ENCODE results near the gene MTERF2.

MTERF2 gene

DNA sequence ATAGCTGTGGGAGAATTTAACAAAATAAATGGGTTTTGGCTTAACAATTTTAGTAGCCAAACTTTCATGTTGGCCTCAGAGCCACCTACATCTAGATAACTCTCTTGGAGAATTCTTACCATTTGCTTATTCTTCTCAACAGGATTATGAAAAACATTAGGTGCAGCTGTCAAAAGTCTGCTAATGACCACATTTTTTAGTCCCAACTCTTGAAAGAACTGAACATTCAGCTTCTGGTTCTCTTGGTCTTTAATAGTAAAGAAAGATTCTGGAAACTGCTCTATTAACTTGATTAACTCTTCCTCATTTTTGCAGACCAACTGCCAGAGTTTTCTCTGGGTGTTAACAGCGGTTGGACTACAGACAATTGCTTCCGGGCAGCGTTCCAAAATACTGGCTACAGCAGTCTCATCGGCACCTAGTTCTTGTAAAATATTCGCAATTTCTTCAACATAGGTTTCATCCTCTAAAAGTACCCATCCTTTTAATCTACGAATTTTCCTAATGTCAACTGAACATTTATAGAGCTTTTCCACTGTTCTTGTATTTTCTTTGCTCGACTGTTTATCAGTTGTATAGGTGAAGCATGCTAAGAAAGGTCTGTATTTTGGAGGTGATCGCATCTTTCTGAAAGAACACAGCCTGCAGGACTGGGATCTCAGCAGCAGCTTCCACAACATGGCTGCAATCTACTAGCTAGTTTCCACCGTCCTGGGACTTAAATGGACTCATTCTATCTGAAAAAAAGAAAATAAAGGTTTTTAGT is 8.7 kb downstream of the MTERF2 start:
- TF ChIP-seq, protein P1, sequence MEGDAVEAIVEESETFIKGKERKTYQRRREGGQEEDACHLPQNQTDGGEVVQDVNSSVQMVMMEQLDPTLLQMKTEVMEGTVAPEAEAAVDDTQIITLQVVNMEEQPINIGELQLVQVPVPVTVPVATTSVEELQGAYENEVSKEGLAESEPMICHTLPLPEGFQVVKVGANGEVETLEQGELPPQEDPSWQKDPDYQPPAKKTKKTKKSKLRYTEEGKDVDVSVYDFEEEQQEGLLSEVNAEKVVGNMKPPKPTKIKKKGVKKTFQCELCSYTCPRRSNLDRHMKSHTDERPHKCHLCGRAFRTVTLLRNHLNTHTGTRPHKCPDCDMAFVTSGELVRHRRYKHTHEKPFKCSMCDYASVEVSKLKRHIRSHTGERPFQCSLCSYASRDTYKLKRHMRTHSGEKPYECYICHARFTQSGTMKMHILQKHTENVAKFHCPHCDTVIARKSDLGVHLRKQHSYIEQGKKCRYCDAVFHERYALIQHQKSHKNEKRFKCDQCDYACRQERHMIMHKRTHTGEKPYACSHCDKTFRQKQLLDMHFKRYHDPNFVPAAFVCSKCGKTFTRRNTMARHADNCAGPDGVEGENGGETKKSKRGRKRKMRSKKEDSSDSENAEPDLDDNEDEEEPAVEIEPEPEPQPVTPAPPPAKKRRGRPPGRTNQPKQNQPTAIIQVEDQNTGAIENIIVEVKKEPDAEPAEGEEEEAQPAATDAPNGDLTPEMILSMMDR (IDR thresholded peaks at IDR 0.05; ENCODE audit: insufficient read depth, low read depth, low read length, missing control alignments) = no peak
- H3K4me3 ChIP-seq (ENCODE audit: low read length) = no peak overlapping the region
- DNase-seq (ENCODE audit: low read depth) = no peak

DNA sequence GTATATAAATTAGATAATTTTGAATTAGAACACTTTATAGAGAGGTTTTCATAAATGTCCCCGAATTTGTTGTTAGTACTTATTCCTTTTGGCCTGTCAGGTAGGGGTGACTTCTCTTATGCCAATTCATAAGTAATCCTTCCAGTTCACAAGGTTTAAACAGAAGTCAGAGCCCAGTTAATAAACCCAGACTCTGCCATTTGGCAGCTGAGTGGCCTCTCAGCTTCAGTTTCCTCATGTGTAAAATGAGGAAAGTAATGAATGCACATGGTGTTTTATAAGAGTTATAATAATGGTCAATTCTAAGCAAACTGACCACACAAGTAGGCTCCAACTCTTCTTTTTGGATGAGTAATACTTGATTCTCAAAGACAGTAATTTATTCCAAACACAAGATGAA is 10.3 kb downstream of the MTERF2 start:
- H3K4me3 ChIP-seq (ENCODE audit: low read length) = no peak overlapping the region
- DNase-seq (ENCODE audit: low read depth) = no peak
- TF ChIP-seq, protein P1 (IDR thresholded peaks at IDR 0.05; ENCODE audit: insufficient read depth, low read depth, low read length, missing control alignments) = no peak

DNA sequence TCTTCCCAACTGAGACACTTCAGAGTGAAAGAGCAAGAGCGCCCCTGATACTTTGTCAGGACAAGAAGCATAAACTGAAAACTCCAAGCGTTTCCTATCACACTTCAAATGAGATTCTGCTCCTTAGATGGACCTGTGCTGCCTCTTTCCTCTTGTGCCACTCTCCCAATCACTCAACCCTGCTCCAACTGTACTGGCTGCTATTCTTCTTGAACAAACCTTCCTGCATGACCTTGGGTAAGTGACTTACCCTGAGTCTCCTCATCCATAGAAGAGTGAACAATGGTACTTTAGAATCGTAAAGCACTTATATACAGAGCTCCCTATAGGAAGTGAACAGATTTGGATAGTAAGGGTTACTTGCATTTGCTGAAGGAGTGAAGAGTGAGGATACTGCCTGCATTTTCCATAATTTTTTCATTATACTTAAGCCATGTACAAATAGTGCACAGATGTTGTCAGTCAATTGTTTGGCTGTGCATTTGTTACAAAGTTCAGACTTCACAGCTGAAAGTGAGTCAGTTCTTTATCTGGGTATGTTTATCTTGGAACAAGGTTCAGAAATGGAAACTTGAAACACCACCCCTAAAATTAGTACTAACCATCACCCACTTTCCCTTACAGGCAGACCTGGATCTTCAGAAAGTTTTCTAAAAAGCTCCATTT is 10.8 kb downstream of the MTERF2 start:
- no peak for DNase-seq (ENCODE audit: low read depth)
- TF ChIP-seq, protein P1 (IDR thresholded peaks at IDR 0.05; ENCODE audit: insufficient read depth, low read depth, low read length, missing control alignments) = no peak
- H3K4me3 ChIP-seq (ENCODE audit: low read length) = no peak overlapping the region

DNA sequence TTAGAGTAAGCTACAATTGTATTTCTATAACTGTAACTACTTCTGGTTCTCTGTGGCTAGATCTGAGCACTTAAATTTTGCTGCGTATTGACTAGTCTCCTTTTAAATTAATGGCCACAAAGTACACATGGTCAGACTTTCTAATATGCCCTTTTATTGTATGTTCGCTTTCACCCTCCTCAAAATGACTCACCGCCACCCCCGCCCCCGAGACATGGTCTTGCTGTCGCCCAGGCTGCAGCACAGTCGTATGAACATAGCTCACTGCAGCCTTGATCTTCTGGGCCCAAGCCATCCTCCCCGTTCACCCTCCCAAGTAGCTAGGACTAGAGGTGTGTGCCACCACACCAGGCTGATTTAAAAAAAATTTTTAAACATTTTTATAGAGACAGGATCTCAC is 11.8 kb downstream of the MTERF2 start:
- no peak for DNase-seq (ENCODE audit: low read depth)
- TF ChIP-seq, protein P1 (IDR thresholded peaks at IDR 0.05; ENCODE audit: insufficient read depth, low read depth, low read length, missing control alignments) = no peak
- H3K4me3 ChIP-seq (ENCODE audit: low read length) = no peak overlapping the region

DNA sequence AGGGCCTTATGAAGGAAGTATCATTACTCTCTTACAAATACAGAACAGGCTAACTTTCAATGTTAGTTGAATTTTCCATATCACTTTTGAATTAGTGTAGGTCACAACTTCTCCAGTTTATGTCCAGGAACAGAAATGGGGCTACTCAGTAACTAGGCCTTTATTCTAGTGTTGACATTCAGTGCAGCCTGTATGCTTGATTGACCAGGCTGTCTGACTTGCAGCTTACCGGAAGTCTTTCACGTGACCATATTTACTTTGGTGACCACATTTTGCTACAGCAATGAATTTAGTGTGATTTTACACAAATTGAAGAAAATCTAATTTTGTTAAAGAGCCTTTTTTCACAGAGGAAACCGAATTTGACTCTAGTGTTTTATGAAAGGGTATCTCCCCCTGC is 12.4 kb downstream of the MTERF2 start:
- no peak for DNase-seq (ENCODE audit: low read depth)
- TF ChIP-seq, protein P1 (IDR thresholded peaks at IDR 0.05; ENCODE audit: insufficient read depth, low read depth, low read length, missing control alignments) = no peak
- H3K4me3 ChIP-seq (ENCODE audit: low read length) = no peak overlapping the region

DNA sequence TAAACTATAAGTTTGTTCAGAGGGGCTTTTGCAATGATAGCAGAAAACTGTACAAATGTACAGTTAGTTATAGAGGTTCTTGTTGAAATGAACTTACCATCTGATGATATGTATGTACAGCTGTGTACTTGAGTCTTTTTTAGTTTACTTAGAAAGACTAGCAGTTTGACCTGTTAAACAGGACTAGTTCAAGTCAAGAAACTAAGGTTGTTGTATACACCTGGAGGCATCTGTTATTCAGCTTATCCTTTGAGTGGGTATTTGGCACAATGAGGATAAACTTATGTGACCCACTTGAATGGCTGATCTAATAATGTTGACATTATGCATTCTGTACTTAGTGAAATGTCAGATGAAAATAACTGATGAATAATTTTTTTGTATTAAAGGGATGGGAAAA is 13.4 kb downstream of the MTERF2 start:
- TF ChIP-seq, protein P1 (IDR thresholded peaks at IDR 0.05; ENCODE audit: insufficient read depth, low read depth, low read length, missing control alignments) = no peak
- DNase-seq (ENCODE audit: low read depth) = no peak
- H3K4me3 ChIP-seq (ENCODE audit: low read length) = no peak overlapping the region

All from epithelial cell of esophagus (primary cell).